Endothelial cell of umbilical vein (primary cell): ENCODE measurements around the gene C3orf33. TPM values are rescaled to one million over a fixed set of nuclear protein-coding genes. Genes with fewer than 3 reads are reported as not detected.
"Not testable (repeated sequence)": the region's sequence is repeated elsewhere in the genome, so short reads cannot be mapped to it uniquely, and the experiment has no call there.

Experiments used
- BruUV-seq: library from RNA; stranded (reverse); fragments of 400-500 nt; replicated peaks from 2 replicates; lab custom pipeline; 2021; lab: Mats Ljungman, UMichigan
- CTCF ChIA-PET: fragments of 300-600, 350-600 bp; sonication (Branson Sonifier 250); formaldehyde crosslinking; loops from one replicate; lab custom pipeline; 2021; ENCODE audit warnings: antibody characterized with exemption, inconsistent platforms; lab: Charles Lee
- POLR2A ChIA-PET: fragments of 300-600, 350-600 bp; sonication (Branson Sonifier 250); formaldehyde crosslinking; loops from one replicate; lab custom pipeline; 2021; ENCODE audit warnings: antibody characterized with exemption, inconsistent platforms; lab: Charles Lee
- DNase-seq: peaks from one replicate; pipeline ENCODE4 v3.0.0-alpha.2; 2011; ENCODE audit warnings: low read depth, low spot score
- FAIRE-seq: peaks from 2 replicates; lab custom pipeline; 2011; peaks lifted over from hg19 to GRCh38; lab: Jason Lieb, UNC
- H2AFZ ChIP-seq: 2 replicates; pipeline ENCODE4 v1.6.0; 2012; ENCODE audit warnings: low read depth, low read length, control low read depth, inconsistent platforms
- H3K27ac ChIP-seq: 2 replicates; pipeline ENCODE4 v1.5.1; 2011; ENCODE audit warnings: low read depth, mild to moderate bottlenecking, control low read depth, low read length, moderate library complexity; ENCODE audit not compliant: insufficient read depth
- H3K27me3 ChIP-seq, 2 experiments: 2 replicates each; pipeline versions ENCODE4 v1.6.0 to v1.6.1; 2011; ENCODE audit warnings: low read length in 2 of 2, mixed read lengths in 1 of 2; ENCODE audit not compliant: control insufficient read depth in 2 of 2, insufficient read depth in 2 of 2
- H3K36me3 ChIP-seq, 2 experiments: 2 replicates in 1 of 2; 3 replicates in 1 of 2; pipeline ENCODE4 v1.5.1; 2011; ENCODE audit warnings: low read length in 2 of 2, mild to moderate bottlenecking in 1 of 2, moderate library complexity in 1 of 2; ENCODE audit not compliant: control insufficient read depth in 2 of 2, insufficient read depth in 2 of 2; ENCODE audit errors: extremely low read depth in 1 of 2
- H3K4me1 ChIP-seq: 3 replicates; pipeline ENCODE4 v1.5.1; 2011; ENCODE audit warnings: mild to moderate bottlenecking, low read length; ENCODE audit not compliant: control insufficient read depth, insufficient read depth; ENCODE audit errors: extremely low read depth
- H3K4me2 ChIP-seq: 2 replicates; pipeline ENCODE4 v1.6.1; 2011; ENCODE audit warnings: low read length, control low read depth, mixed read lengths; ENCODE audit not compliant: insufficient read depth
- H3K4me3 ChIP-seq, 3 experiments: fragments of 200-600 bp in 1 of 3; sonication (generic), shearing (Covaris generic) in 1 of 3; replicated peaks in 1 of 3; 2 replicates each; pipeline ENCODE4 v1.5.1; 2011 to 2016; ENCODE audit warnings: control low read depth in 3 of 3, low read length in 3 of 3, mild to moderate bottlenecking in 2 of 3, inconsistent platforms in 1 of 3, low read depth in 1 of 3, moderate library complexity in 1 of 3; ENCODE audit not compliant: insufficient read depth in 1 of 3
- H3K79me2 ChIP-seq: 2 replicates; pipeline ENCODE4 v1.6.0; 2012; ENCODE audit warnings: low read length, inconsistent platforms; ENCODE audit not compliant: control insufficient read depth, insufficient read depth
- H3K9ac ChIP-seq: replicated peaks from 2 replicates; pipeline ENCODE3; 2011; ENCODE audit warnings: low read length, control low read depth; ENCODE audit not compliant: insufficient read depth; ENCODE audit errors: extremely low read depth
- H3K9me1 ChIP-seq: replicated peaks from 3 replicates; pipeline ENCODE4 v1.6.0; 2011; ENCODE audit warnings: mild to moderate bottlenecking, low read length; ENCODE audit not compliant: control insufficient read depth, insufficient read depth; ENCODE audit errors: extremely low read depth
- H3K9me3 ChIP-seq: replicated peaks from 2 replicates; pipeline ENCODE4 v1.5.1; 2012; ENCODE audit warnings: low read length, inconsistent platforms; ENCODE audit not compliant: control insufficient read depth, insufficient read depth
- H4K20me1 ChIP-seq: replicated peaks from 2 replicates; pipeline ENCODE3; 2011; ENCODE audit warnings: mild to moderate bottlenecking, low read length; ENCODE audit not compliant: control insufficient read depth, insufficient read depth; ENCODE audit errors: extremely low read depth
- EZH2 ChIP-seq: IDR thresholded peaks from 2 replicates; pipeline ENCODE4 v1.6.1; 2012; ENCODE audit warnings: borderline replicate concordance, low read depth, mild to moderate bottlenecking, moderate library complexity, low read length, inconsistent platforms; ENCODE audit not compliant: severe bottlenecking
- FOS ChIP-seq: IDR thresholded peaks from 2 replicates; pipeline ENCODE4 v1.6.1; 2011; ENCODE audit warnings: mild to moderate bottlenecking, low read length, moderate library complexity, borderline replicate concordance; ENCODE audit not compliant: insufficient read depth
- GATA2 ChIP-seq: IDR thresholded peaks from 2 replicates; pipeline ENCODE4 v1.7.0; 2011; ENCODE audit warnings: low read depth, mild to moderate bottlenecking, moderate library complexity, mixed read lengths, low read length; ENCODE audit not compliant: insufficient read length, insufficient read depth
- JUN ChIP-seq: IDR thresholded peaks from 2 replicates; pipeline ENCODE4 v1.6.1; 2011; ENCODE audit warnings: borderline replicate concordance, low read depth; ENCODE audit not compliant: insufficient read length, insufficient read depth
- MYC ChIP-seq: IDR thresholded peaks from one replicate; pipeline ENCODE4 v1.6.1; 2011; ENCODE audit warnings: mild to moderate bottlenecking, low read depth, low read length
- POLR2A ChIP-seq: IDR thresholded peaks from 2 replicates; pipeline ENCODE4 v1.6.1; 2012; ENCODE audit warnings: low read depth, mild to moderate bottlenecking, control low read depth, low read length
- POLR2AphosphoS5 ChIP-seq: IDR thresholded peaks from 2 replicates; pipeline ENCODE4 v1.6.1; 2012; ENCODE audit warnings: low read depth, mild to moderate bottlenecking, control low read depth, low read length, moderate library complexity; ENCODE audit not compliant: insufficient read depth
- dilution Hi-C: fragments of 300-500 bp; cut with MboI; formaldehyde crosslinking; loops from one replicate; pipeline ENCODE4 v1.15.0; 2019; ENCODE audit warnings: low sequenced_read_pairs; ENCODE audit not compliant: extremely low pct_ligation_motif_present
- intact Hi-C: fragments of 100-400 bp; cut with micrococcal nuclease; formaldehyde crosslinking; loops from one replicate; pipeline ENCODE4 v1.10.0; 2022
- polyA plus RNA-seq, 4 experiments: library from polyadenylated mRNA; depleted of rRNA in 3 of 4; stranded (reverse) in 3 of 4; unstranded in 1 of 4; fragments of >200 nt; gene quantifications; 2 replicates each; pipeline versions ENCODE4 v1.2.1 to v1.2.3, GENCODE V29; 2011 to 2012; ENCODE audit warnings: missing spikeins in 1 of 4
- total RNA-seq: library from RNA; stranded (reverse); gene quantifications from 2 replicates; pipeline ENCODE4 v1.2.3, GENCODE V29; 2021
- TF ChIP-seq, protein P1 (sequence below): IDR thresholded peaks from 2 replicates; pipeline ENCODE4 v1.6.1; 2011; ENCODE audit not compliant: insufficient read depth, insufficient read length
- TF ChIP-seq, protein P2 (sequence below), 2 donors: IDR thresholded peaks; 1 replicate in 1 of 2; 2 replicates in 1 of 2; pipeline ENCODE4 v1.5.1; 2011; ENCODE audit warnings: low read length in 2 of 2, mild to moderate bottlenecking in 2 of 2, moderate library complexity in 2 of 2, control low read depth in 1 of 2, inconsistent platforms in 1 of 2, low read depth in 1 of 2; ENCODE audit not compliant: insufficient read depth in 1 of 2; ENCODE audit errors: extremely low read depth in 1 of 2

C3orf33 gene
- total and polyA plus RNA-seq, 2 donors (not counting 3 experiments of a cell fraction or from before 2014, with no cell fraction given) = 1.7 to 2.3 TPM

DNA sequence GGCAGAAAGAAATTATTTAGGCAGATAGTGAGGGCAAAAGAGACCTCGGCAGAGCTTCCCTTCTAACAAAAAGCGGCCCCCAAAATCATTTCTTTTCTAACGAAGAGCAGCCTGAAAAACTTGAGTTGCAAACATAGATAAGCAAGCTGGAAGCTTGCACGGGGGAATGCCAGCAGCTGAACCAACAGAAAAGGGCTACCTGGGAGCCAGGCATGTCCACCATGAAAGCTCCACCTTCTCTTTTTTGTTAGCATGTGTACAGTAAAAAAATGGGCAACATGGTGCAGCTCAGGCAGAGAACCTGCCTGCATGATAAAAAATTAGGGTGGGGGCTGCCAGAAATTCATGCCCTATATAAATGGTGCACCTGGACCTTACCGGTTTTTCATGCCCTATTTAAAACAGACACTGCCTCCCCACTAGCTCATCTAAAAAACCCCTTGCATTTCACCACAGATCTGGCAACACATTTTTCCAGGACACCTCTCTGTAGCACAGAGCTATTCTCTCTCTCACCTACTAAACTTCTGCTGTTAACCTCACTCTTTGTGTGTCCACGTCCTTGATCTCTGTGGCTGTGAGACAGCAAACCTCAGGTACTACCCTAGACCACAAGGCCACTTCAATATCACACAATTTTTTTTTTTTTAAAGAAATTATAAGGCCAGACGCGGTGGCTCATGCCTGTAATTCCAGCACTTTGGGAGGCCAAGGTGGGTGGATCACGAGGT lies 29.4 kb upstream of the C3orf33 start:
- ChIA-PET POLR2A (no interaction called here), CTCF (interaction anchor here (0.7 kb wide), 1 partner anchor 11 kb away, joined by 3 read pairs; no protein-coding TSS in a partner anchor)
- TF ChIP-seq EZH2 (no peak), MYC (no peak), JUN (no peak), POLR2AphosphoS5 (no peak), FOS (no peak), GATA2 (no peak), POLR2A (no peak)
- TF ChIP-seq, protein P1, sequence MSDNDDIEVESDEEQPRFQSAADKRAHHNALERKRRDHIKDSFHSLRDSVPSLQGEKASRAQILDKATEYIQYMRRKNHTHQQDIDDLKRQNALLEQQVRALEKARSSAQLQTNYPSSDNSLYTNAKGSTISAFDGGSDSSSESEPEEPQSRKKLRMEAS = no peak
- TF ChIP-seq, protein P2, sequence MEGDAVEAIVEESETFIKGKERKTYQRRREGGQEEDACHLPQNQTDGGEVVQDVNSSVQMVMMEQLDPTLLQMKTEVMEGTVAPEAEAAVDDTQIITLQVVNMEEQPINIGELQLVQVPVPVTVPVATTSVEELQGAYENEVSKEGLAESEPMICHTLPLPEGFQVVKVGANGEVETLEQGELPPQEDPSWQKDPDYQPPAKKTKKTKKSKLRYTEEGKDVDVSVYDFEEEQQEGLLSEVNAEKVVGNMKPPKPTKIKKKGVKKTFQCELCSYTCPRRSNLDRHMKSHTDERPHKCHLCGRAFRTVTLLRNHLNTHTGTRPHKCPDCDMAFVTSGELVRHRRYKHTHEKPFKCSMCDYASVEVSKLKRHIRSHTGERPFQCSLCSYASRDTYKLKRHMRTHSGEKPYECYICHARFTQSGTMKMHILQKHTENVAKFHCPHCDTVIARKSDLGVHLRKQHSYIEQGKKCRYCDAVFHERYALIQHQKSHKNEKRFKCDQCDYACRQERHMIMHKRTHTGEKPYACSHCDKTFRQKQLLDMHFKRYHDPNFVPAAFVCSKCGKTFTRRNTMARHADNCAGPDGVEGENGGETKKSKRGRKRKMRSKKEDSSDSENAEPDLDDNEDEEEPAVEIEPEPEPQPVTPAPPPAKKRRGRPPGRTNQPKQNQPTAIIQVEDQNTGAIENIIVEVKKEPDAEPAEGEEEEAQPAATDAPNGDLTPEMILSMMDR (IDR thresholded peaks at IDR 0.05; ENCODE audit: extremely low read depth in 1 of 2, insufficient read depth in 1 of 2, low read depth in 1 of 2, low read length in 2 of 2) = no peak
- Histone ChIP-seq H3K79me2 (no peaks in the 10 kb centered on the region), H3K27ac (no peak overlapping the region), H3K4me2 (no peak overlapping the region), H3K9me1 (no peaks in the 10 kb centered on the region), H4K20me1 (no peaks in the 10 kb centered on the region), H3K27me3 (no peaks in the 10 kb centered on the region), H3K4me1 (no peaks in the 10 kb centered on the region), H3K4me3 (no peak overlapping the region), H2AFZ (no peak overlapping the region), H3K36me3 (no peaks in the 10 kb centered on the region), H3K9me3 (no peaks in the 10 kb centered on the region), H3K9ac (no peak overlapping the region)
- no TSS peak for BruUV-seq
- no peak for FAIRE-seq
- dilution Hi-C loops = no loop called here
- no peak for DNase-seq
- intact Hi-C loops = no loop called here

DNA sequence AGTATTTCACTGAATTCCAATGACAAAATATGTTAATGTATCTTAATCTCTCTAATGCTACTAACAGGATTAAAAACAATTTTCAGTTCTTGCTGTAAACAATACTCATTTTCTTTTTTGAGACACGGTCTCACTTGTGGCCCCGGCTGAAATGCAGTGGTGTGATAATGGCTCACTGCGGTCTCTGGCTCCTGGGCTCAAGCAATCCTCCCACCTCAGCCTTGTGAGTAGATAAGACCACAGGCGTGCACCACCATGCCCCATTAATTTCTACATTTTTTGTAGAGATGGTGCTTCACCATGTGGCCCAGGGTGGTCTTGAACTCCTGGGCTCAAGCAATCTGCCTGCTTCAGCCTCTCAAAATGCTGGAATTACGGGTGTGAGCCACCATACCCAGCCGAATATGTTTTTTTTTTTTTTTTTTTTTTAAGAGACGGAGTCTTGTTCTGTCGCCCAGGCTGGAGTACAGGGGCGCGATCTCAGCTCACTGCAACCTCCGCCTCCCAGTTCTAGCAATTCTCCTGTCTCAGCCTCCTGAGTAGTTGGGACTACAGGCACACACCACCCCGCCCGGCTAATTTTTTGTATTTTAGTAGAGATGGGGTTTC lies 22.5 kb upstream of the C3orf33 start:
- dilution Hi-C loops, H3K27ac ChIP-seq: not testable (repeated sequence)
- CTCF ChIA-PET = interaction anchor here (2.0 kb wide), 1 partner anchor 23 kb away, joined by 10 read pairs; the partner anchor contains the start of gene C3orf33

More for the DNA sequence above, 22.5 kb upstream of the C3orf33 start:
- H3K4me1 ChIP-seq, H3K9me3 ChIP-seq, H3K9me1 ChIP-seq, H3K79me2 ChIP-seq, H3K27me3 ChIP-seq, H3K9ac ChIP-seq, POLR2A ChIA-PET, H3K4me2 ChIP-seq, H3K4me3 ChIP-seq, FAIRE-seq, H2AFZ ChIP-seq, H4K20me1 ChIP-seq, DNase-seq, BruUV-seq, H3K36me3 ChIP-seq, intact Hi-C loops: not testable (repeated sequence)
